GM12878 (cell line): ENCODE results near the gene PRR16. TPM values are rescaled to one million over a fixed set of nuclear protein-coding genes. Genes with fewer than 3 reads are reported as not detected.

ENCODE experiments used
- ATAC-seq: fragments of 200-7000 bp; cut with Tn5 transposase; 3 replicates; pipeline ENCODE4 v1.9.1; 2020; ENCODE audit warnings: mild to moderate bottlenecking, moderate library complexity
- BruUV-seq: library from RNA; stranded (reverse); fragments of 400-500 nt; replicated peaks from 2 replicates; lab custom pipeline; 2021; lab: Mats Ljungman, UMichigan
- CTCF ChIA-PET: fragments of 300-600 bp; sonication (Branson Sonifier 250); formaldehyde crosslinking; extraction: SDS; loops from one replicate; lab custom pipeline; 2021; ENCODE audit warnings: inconsistent platforms; lab: Yijun Ruan, JAX
- POLR2A ChIA-PET: fragments of 350-600 bp; formaldehyde crosslinking; extraction: SDS; loops from one replicate; lab custom pipeline; 2021; ENCODE audit warnings: inconsistent platforms; lab: Charles Lee
- RAD21 ChIA-PET: fragments of 300-600 bp; sonication (Branson Sonifier 250); formaldehyde crosslinking; loops from one replicate; lab custom pipeline; 2023; ENCODE audit warnings: antibody characterized with exemption; ENCODE audit not compliant: unreplicated experiment; lab: Charles Lee
- SMC1A ChIA-PET: fragments of 300-600 bp; sonication (Branson Sonifier 250); formaldehyde crosslinking; loops from one replicate; lab custom pipeline; 2023; ENCODE audit not compliant: unreplicated experiment, uncharacterized antibody; lab: Charles Lee
- DNase-seq: peaks from one replicate; pipeline ENCODE4 v3.0.0-alpha.2; 2011; ENCODE audit warnings: low read depth, low spot score
- FAIRE-seq: peaks from 3 replicates; lab custom pipeline; 2011; peaks lifted over from hg19 to GRCh38; lab: Jason Lieb, UNC
- H2AFZ ChIP-seq: 2 replicates; pipeline ENCODE4 v1.6.0; 2011; ENCODE audit warnings: low read depth, low read length, control low read depth; ENCODE audit not compliant: control insufficient read depth
- H3K27ac ChIP-seq: 2 replicates; pipeline ENCODE4 v1.5.1; 2011; ENCODE audit warnings: control low read depth; ENCODE audit not compliant: control insufficient read depth, insufficient read depth
- H3K27me3 ChIP-seq, 2 experiments: replicated peaks in 1 of 2; 2 replicates each; pipeline versions ENCODE4 v1.6.0 to v1.6.1; 2011; ENCODE audit warnings: low read length in 1 of 2; ENCODE audit not compliant: control insufficient read depth in 2 of 2, insufficient read depth in 2 of 2
- H3K36me3 ChIP-seq, 2 experiments: 2 replicates each; pipeline ENCODE4 v1.5.1; 2011; ENCODE audit warnings: low read length in 1 of 2; ENCODE audit not compliant: control insufficient read depth in 2 of 2, insufficient read depth in 2 of 2
- H3K4me1 ChIP-seq: 2 replicates; pipeline ENCODE4 v1.6.1; 2011; ENCODE audit warnings: mild to moderate bottlenecking, low read length, moderate library complexity, mixed read lengths; ENCODE audit not compliant: control insufficient read depth, insufficient read depth
- H3K4me2 ChIP-seq: 2 replicates; pipeline ENCODE4 v1.6.0; 2011; ENCODE audit warnings: control low read depth; ENCODE audit not compliant: control insufficient read depth, insufficient read depth
- H3K4me3 ChIP-seq: fragments of 200-600 bp; sonication (generic); 2 replicates; pipeline ENCODE4 v1.5.1; 2016
- H3K79me2 ChIP-seq: 2 replicates; pipeline ENCODE4 v1.6.0; 2011; ENCODE audit warnings: low read length; ENCODE audit not compliant: control insufficient read depth, insufficient read depth
- H3K9ac ChIP-seq: 2 replicates; pipeline ENCODE4 v1.8.0; 2011; ENCODE audit warnings: low read length, control low read depth, mixed read lengths; ENCODE audit not compliant: control insufficient read depth, insufficient read depth
- H3K9me3 ChIP-seq: replicated peaks from 3 replicates; pipeline ENCODE4 v1.5.1; 2011; ENCODE audit warnings: mild to moderate bottlenecking, low read length; ENCODE audit not compliant: control insufficient read depth, insufficient read depth
- H4K20me1 ChIP-seq: 2 replicates; pipeline ENCODE4 v1.6.0; 2011; ENCODE audit not compliant: control insufficient read depth, insufficient read depth
- KAT2A ChIP-seq: conservative IDR thresholded peaks from 2 replicates; pipeline ENCODE4 v1.6.1; 2011; ENCODE audit warnings: low read depth, low read length; ENCODE audit not compliant: control insufficient read depth
- LARP7 ChIP-seq: fragments of 450-650 bp; IDR thresholded peaks from 2 replicates; pipeline ENCODE4 v1.6.1; 2017; ENCODE audit warnings: mild to moderate bottlenecking
- MYC ChIP-seq: IDR thresholded peaks from 2 replicates; pipeline ENCODE4 v1.6.1; 2011; ENCODE audit warnings: mild to moderate bottlenecking, low read length, moderate library complexity, inconsistent platforms; ENCODE audit not compliant: insufficient read depth, insufficient replicate concordance, insufficient read length, severe bottlenecking
- RBBP5 ChIP-seq: fragments of 200-600 bp; sonication (generic); conservative IDR thresholded peaks from 2 replicates; pipeline ENCODE4 v1.6.1; 2016
- SIN3A ChIP-seq: IDR thresholded peaks from 2 replicates; pipeline ENCODE4 v1.6.1; 2012; ENCODE audit warnings: low read depth, low read length, improper control_type of control experiment
- SUPT20H ChIP-seq: IDR thresholded peaks from 2 replicates; pipeline ENCODE4 v1.6.1; 2011; ENCODE audit warnings: low read depth, mild to moderate bottlenecking, low read length, moderate library complexity, borderline replicate concordance; ENCODE audit not compliant: control insufficient read depth
- ZNF384 ChIP-seq: IDR thresholded peaks from 2 replicates; pipeline ENCODE4 v1.6.1; 2012; ENCODE audit warnings: low read depth, mild to moderate bottlenecking, low read length, improper control_type of control experiment, borderline replicate concordance
- WGBS: methylation state at CpG from one replicate; pipeline ENCODE4 v1.1.6; 2016; ENCODE audit warnings: low lambda C conversion rate; ENCODE audit not compliant: insufficient replicate concordance, insufficient coverage; ENCODE audit errors: missing lambda C conversion rate; 5-methylcytosine and 5-hydroxymethylcytosine counted together
- in situ Hi-C: fragments of 300-500 bp; cut with MboI; formaldehyde crosslinking; loops from 9 replicates; pipeline ENCODE4 v1.14.3; 2018; ENCODE audit warnings: mixed read lengths
- intact Hi-C: fragments of 100-400 bp; cut with micrococcal nuclease; formaldehyde crosslinking; loops from one replicate; pipeline ENCODE4 v1.14.2; 2022; ENCODE audit not compliant: unreplicated experiment
- polyA plus RNA-seq, 11 experiments: library from polyadenylated mRNA; depleted of rRNA in 4 of 11; unstranded in 6 of 11; stranded (reverse) in 5 of 11; fragments of >200 nt; fragmentation: Nextera tagmentation in 4 of 11; fragmentation: Illumina TruSeq in 1 of 11; extraction: Ambion mirVana in 4 of 11; extraction: Trizol in 1 of 11; gene quantifications; 1 replicate in 1 of 11; 2 replicates in 10 of 11; pipeline versions ENCODE4 v1.2.1 to v1.2.3, GENCODE V29; 2011 to 2016; ENCODE audit warnings: inconsistent platforms in 2 of 11, missing spikeins in 2 of 11, low read depth in 1 of 11
- total RNA-seq, 4 experiments: library from RNA; depleted of rRNA in 3 of 4; stranded (reverse); fragments of >200 nt in 3 of 4; fragmentation: Illumina TruSeq in 1 of 4; extraction: Trizol in 1 of 4; gene quantifications; 2 replicates each; pipeline versions ENCODE4 v1.2.1 to v1.2.3, GENCODE V29; 2013 to 2021

The PRR16 gene
- total and polyA plus RNA-seq, 10 of the 15 experiments (the other 5 are each of a cell fraction or from before 2014, with no cell fraction given), result not detected

GRCh38 chr5:120464627-120465435 is 731 bp downstream of the PRR16 start (continued):
- no peak for TF ChIP-seq SUPT20H

DNA sequence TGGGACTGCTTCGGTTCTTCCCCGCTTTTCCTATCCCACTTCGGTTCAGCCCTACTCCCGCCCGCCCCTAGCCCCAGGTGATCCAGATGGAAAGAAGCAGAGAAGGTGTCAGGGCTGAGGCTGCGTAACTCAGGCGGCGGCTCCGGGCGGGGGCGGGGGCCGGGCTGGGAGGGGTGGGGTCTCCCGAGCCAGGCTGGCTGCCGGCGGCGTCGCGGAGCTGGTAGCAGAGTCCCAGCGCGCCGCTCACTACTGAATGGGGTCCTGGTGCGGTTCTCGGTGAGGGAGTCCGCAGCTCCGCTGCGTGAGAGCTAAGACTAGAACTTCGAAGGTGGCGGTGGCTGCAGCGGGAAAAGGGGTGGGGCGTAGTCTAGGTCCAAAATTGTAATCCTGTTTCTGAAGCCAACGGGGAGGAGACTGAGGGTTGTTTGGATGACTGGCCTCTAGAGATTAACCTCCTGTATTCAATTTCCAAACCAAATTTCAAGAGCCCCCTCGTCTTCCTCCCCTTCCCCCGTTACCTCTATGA is 1.4 kb downstream of the PRR16 start:
- intact Hi-C loops (no loop called here), in situ Hi-C loops (loop anchor here (25.0 kb wide), 2 partner anchors 1178 to 1478 kb away; partner anchors contain the start of gene DTWD2)
- Histone ChIP-seq H3K79me2 (no peaks in the 10 kb centered on the region), H3K9ac (no peak overlapping the region), H4K20me1 (no peaks in the 10 kb centered on the region), H3K27me3 (peaks cover 9% of the 10 kb centered on the region in 2 experiments; a peak in 3 of 4 replicates), H3K4me3 (no peak overlapping the region), H3K4me1 (peaks cover 6% of the 10 kb centered on the region; the same call in 1 of the 2 replicates), H3K4me2 (no peak overlapping the region), H3K36me3 (no peaks in the 10 kb centered on the region), H3K27ac (no peak overlapping the region), H2AFZ (no peak overlapping the region), H3K9me3 (no peaks in the 10 kb centered on the region)
- CTCF ChIA-PET, result no interaction called here
- no TSS peak for BruUV-seq
- SMC1A ChIA-PET, result no interaction called here
- no peak for DNase-seq
- RAD21 ChIA-PET, result no interaction called here
- peak; percentile 17; the same call in 1 of the 3 replicates for ATAC-seq
- no peak for FAIRE-seq
- 4% methylated on average over 12 of the region's 33 CpGs for WGBS
- POLR2A ChIA-PET, result no interaction called here
- TF ChIP-seq RBBP5 (no peak), MYC (no peak), KAT2A (no peak), LARP7 (no peak), ZNF384 (no peak), SIN3A (no peak)
